Sigmoid colon (tissue), 7 donors: ENCODE measurements around the gene C11orf52. TPM values are rescaled to one million over a fixed set of nuclear protein-coding genes. Genes with fewer than 3 reads are reported as not detected.
A peak's percentile ranks its signal among the peaks of the same experiment; 100 is the strongest.
"Not testable (repeated sequence)": the region's sequence is repeated elsewhere in the genome, so short reads cannot be mapped to it uniquely, and the experiment has no call there.

ENCODE experiments used
- DNase-seq: peaks from one replicate; pipeline ENCODE4 v3.0.0-alpha.2; 2019
- H3K27ac ChIP-seq, 4 donors: fragments of 200-600 bp; sonication (generic); one replicate each; pipeline ENCODE4 v1.5.1; 2016 to 2019; ENCODE audit warnings: mild to moderate bottlenecking in 1 of 4
- H3K27me3 ChIP-seq, 3 donors: fragments of 200-600 bp; sonication (generic); one replicate each; pipeline ENCODE4 v1.5.1; 2019; ENCODE audit warnings: mild to moderate bottlenecking in 1 of 3
- H3K36me3 ChIP-seq, 4 donors: fragments of 200-600 bp; sonication (generic); one replicate each; pipeline ENCODE4 v1.5.1; 2016 to 2019
- H3K4me1 ChIP-seq, 4 donors: fragments of 200-600 bp; sonication (generic); one replicate each; pipeline ENCODE4 v1.5.1; 2017 to 2019
- H3K4me3 ChIP-seq, 4 donors: fragments of 200-600 bp; sonication (generic); one replicate each; pipeline ENCODE4 v1.5.1; 2017 to 2019; ENCODE audit warnings: mild to moderate bottlenecking in 2 of 4, moderate library complexity in 1 of 4
- H3K9me3 ChIP-seq, 4 donors: fragments of 200-600 bp in 3 of 4; sonication (generic) in 3 of 4; one replicate each; pipeline versions ENCODE4 v1.5.1 to v1.6.1; 2013 to 2019
- CTCF ChIP-seq, 4 experiments: fragments of 450-650 bp in 3 of 4; fragments of 200-600 bp in 1 of 4; IDR thresholded peaks; one replicate each; pipeline ENCODE4 v1.5.1; 2016 to 2019; ENCODE audit warnings: antibody characterized with exemption in 4 of 4, mild to moderate bottlenecking in 3 of 4, moderate library complexity in 2 of 4
- EP300 ChIP-seq, 4 donors: sonication (generic); formaldehyde crosslinking; IDR thresholded peaks; one replicate each; pipeline ENCODE4 v1.6.1; 2017; ENCODE audit warnings: antibody characterized with exemption in 4 of 4
- POLR2A ChIP-seq, 2 donors: fragments of 450-650 bp; IDR thresholded peaks; one replicate each; pipeline ENCODE4 v1.6.1; 2016; ENCODE audit warnings: antibody characterized with exemption in 2 of 2, mild to moderate bottlenecking in 2 of 2, moderate library complexity in 2 of 2
- POLR2AphosphoS5 ChIP-seq, 4 donors: sonication (generic); formaldehyde crosslinking; IDR thresholded peaks; one replicate each; pipeline ENCODE4 v1.6.1; 2017; ENCODE audit warnings: antibody characterized with exemption in 4 of 4
- WGBS, 2 donors: extraction: QIAGEN DNeasy Blood & Tissue Kit; methylation state at CpG; one replicate each; pipeline ENCODE4 v1.1.7; 2013; 5-methylcytosine and 5-hydroxymethylcytosine counted together
- intact Hi-C: fragments of 100-400 bp; cut with DNase I; formaldehyde crosslinking; loops from one replicate; pipeline ENCODE4 v1.15.1; 2023
- polyA plus RNA-seq, 3 donors: library from polyadenylated mRNA; stranded (reverse); fragments of 200-250 nt; gene quantifications; one replicate each; pipeline ENCODE4 v1.2.3, GENCODE V29; 2013
- total RNA-seq, 4 donors: library from RNA; depleted of rRNA; stranded (reverse); fragments of >200 nt; gene quantifications; one replicate each; pipeline ENCODE4 v1.1.0, GENCODE V29; 2016
- donor health status: healthy with polysubstance abuse.
- donor health status: Bipolar disorder and iron deficiency.
- donor health status: healthy.

C11orf52 gene
- total and polyA plus RNA-seq, 7 donors = 3.9 to 17.8 (median 11.6) TPM; not detected in 3

GRCh38 chr11:111871693-111872161 lies 47.0 kb upstream of the C11orf52 start:
- peak overlapping the region; percentile 83 to 96 (median 93) for H3K27ac ChIP-seq
- no peak for DNase-seq
- peak overlapping the region; percentile 64 to 90 (median 88) for H3K4me3 ChIP-seq
- WGBS, 2 donors = 53 to 66% methylated on average over 5 of the region's 5 CpGs
- H3K4me1 ChIP-seq = peaks cover 0 to 22% (median 9%) of the 10 kb centered on the region in 4 donors
- no peak for TF ChIP-seq EP300 (IDR thresholded peaks at IDR 0.05)
- TF ChIP-seq CTCF (IDR thresholded peaks at IDR 0.05) = no peak
- no peak for TF ChIP-seq POLR2A (IDR thresholded peaks at IDR 0.05)
- no peak for TF ChIP-seq POLR2AphosphoS5 (IDR thresholded peaks at IDR 0.05)
- H3K9me3 ChIP-seq = no peaks in the 10 kb centered on the region
- no peaks in the 10 kb centered on the region for H3K27me3 ChIP-seq
- H3K36me3 ChIP-seq = peaks cover 0 to 29% (median 6%) of the 10 kb centered on the region in 4 donors
- intact Hi-C loops = no loop called here

- Histone ChIP-seq H3K4me3 (peak overlapping the region; percentile 44 to 65 (median 58)), H3K36me3 (peaks cover 0 to 9% (median 0%) of the 10 kb centered on the region in 4 donors), H3K27ac (peak overlapping the region; percentile 89 to 97 (median 92)), H3K4me1 (peaks cover 0 to 14% (median 10%) of the 10 kb centered on the region in 4 donors), H3K27me3 (no peaks in the 10 kb centered on the region), H3K9me3 (no peaks in the 10 kb centered on the region)
- TF ChIP-seq POLR2AphosphoS5 (IDR thresholded peaks at IDR 0.05) = no peak
- DNase-seq = no peak
- WGBS, 2 donors = 0 to 1% methylated on average over 13 of the region's 13 CpGs
- intact Hi-C loops = loop anchor here (2.0 to 5.0 kb wide), 4 partner anchors 48 to 209 kb away; partner anchors contain the start of genes DIXDC1, SDHD and TIMM8B
Observed at GRCh38 chr11:111878385-111878848, 40.3 kb upstream of the C11orf52 start.

- H3K9me3 ChIP-seq = no peaks in the 10 kb centered on the region
- H3K27ac ChIP-seq = peak within 1 kb of the TSS; percentile 89 to 97 (median 92)
- 0% methylated on average over 55 of the region's 55 CpGs for WGBS, 2 donors
- intact Hi-C loops = loop anchor here (1.0 to 5.0 kb wide), 6 partner anchors 33 to 208 kb away; partner anchors contain the start of genes DIXDC1, DLAT, HSPB2 and SDHD
- TF ChIP-seq CTCF (IDR thresholded peaks at IDR 0.05) = peak; percentile 96 to 99 (median 98)
- TF ChIP-seq EP300 (IDR thresholded peaks at IDR 0.05) = peak in 3 of 4 donors; percentile 80 to 85 (median 81)
- TF ChIP-seq POLR2AphosphoS5 (IDR thresholded peaks at IDR 0.05) = peak; percentile 83 to 95 (median 94)
- peak; percentile 70 to 81 for TF ChIP-seq POLR2A (IDR thresholded peaks at IDR 0.05)
- no peaks in the 10 kb centered on the region for H3K27me3 ChIP-seq
- peak within 1 kb of the TSS; percentile 44 to 65 (median 58) for H3K4me3 ChIP-seq
- H3K36me3 ChIP-seq = peaks cover 0 to 16% (median 0%) of the 10 kb centered on the region in 4 donors
- DNase-seq = peak; percentile 99
- peaks cover 0 to 14% (median 10%) of the 10 kb centered on the region in 4 donors for H3K4me1 ChIP-seq
Observed at GRCh38 chr11:111878849-111879636, 39.7 kb upstream of the C11orf52 start, which contains the start of the genes CFAP68 and FDXACB1. Gene CFAP68, plus strand, starts transcription at chr11:111879541. Its CDS starts 20 bp downstream, at chr11:111879561. Gene FDXACB1, minus strand, starts transcription at chr11:111879165. Its CDS starts 33 bp downstream, at chr11:111879132.

- peaks cover 0 to 18% (median 0%) of the 10 kb centered on the region in 4 donors for H3K36me3 ChIP-seq
- peak overlapping the region; percentile 44 to 65 (median 58) for H3K4me3 ChIP-seq
- H3K4me1 ChIP-seq = peaks cover 0 to 14% (median 10%) of the 10 kb centered on the region in 4 donors
- WGBS, 2 donors = 14 to 40% methylated on average over 6 of the region's 6 CpGs
- H3K27me3 ChIP-seq = no peaks in the 10 kb centered on the region
- peak overlapping the region; percentile 89 to 97 (median 92) for H3K27ac ChIP-seq
- H3K9me3 ChIP-seq = no peaks in the 10 kb centered on the region
- no peak for TF ChIP-seq POLR2AphosphoS5 (IDR thresholded peaks at IDR 0.05)
- no peak for TF ChIP-seq CTCF (IDR thresholded peaks at IDR 0.05)
- TF ChIP-seq EP300 (IDR thresholded peaks at IDR 0.05) = no peak
- intact Hi-C loops = loop anchor here (1.0 to 5.0 kb wide), 6 partner anchors 33 to 208 kb away; partner anchors contain the start of genes DIXDC1, DLAT, HSPB2 and SDHD
- no peak for DNase-seq
Observed at GRCh38 chr11:111879637-111879960, 39.1 kb upstream of the C11orf52 start.

- no peak for DNase-seq
- no peak overlapping the region for H3K4me3 ChIP-seq
- 91 to 93% methylated on average over 5 of the region's 5 CpGs for WGBS, 2 donors
- H3K9me3 ChIP-seq = no peaks in the 10 kb centered on the region
- H3K36me3 ChIP-seq = peaks cover 0 to 12% (median 0%) of the 10 kb centered on the region in 4 donors
- H3K27me3 ChIP-seq = no peaks in the 10 kb centered on the region
- no peak for TF ChIP-seq POLR2AphosphoS5 (IDR thresholded peaks at IDR 0.05)
- no peak for TF ChIP-seq CTCF (IDR thresholded peaks at IDR 0.05)
- no peak for TF ChIP-seq POLR2A (IDR thresholded peaks at IDR 0.05)
- no peak for TF ChIP-seq EP300 (IDR thresholded peaks at IDR 0.05)
- H3K27ac ChIP-seq = no peak overlapping the region
- peaks cover 0 to 14% (median 10%) of the 10 kb centered on the region in 4 donors for H3K4me1 ChIP-seq
- intact Hi-C loops = no loop called here
Observed at GRCh38 chr11:111882202-111882601, 36.5 kb upstream of the C11orf52 start.

- H3K4me3 ChIP-seq, H3K27ac ChIP-seq, intact Hi-C loops, DNase-seq, H3K27me3 ChIP-seq, H3K9me3 ChIP-seq, H3K4me1 ChIP-seq: not testable (repeated sequence)
- H3K36me3 ChIP-seq = peaks cover 0 to 12% (median 0%) of the 10 kb centered on the region in 4 donors
- whole genome bisulfite sequencing, 2 donors = 72 to 90% methylated on average over 4 of the region's 4 CpGs
Observed at GRCh38 chr11:111885053-111885452, 33.7 kb upstream of the C11orf52 start.
